ENCODE measurements around the gene FER1L5.
A peak's percentile ranks its signal among the peaks of the same experiment; 100 is the strongest.

FER1L5 gene

DNA sequence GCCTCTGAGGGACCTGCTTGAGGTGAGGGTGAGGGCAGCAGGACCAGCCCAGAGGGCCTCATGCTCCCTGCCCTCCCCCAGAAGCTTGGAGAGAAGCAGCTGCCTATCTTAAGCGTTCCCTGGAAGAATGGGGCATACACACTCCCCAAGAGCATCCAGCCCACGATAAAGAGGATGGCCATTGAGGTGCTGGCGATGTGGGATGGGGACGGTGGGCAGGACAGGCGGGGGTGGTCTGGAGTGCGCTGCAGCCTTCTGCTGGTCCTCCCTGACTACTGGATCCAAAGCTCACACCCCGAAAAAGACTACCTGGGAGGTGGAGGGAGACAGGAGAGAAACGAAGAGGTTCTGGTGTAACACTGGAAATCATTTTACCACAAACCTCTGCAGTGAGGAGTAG lies 51.7 kb downstream of the FER1L5 start:
- no peak for DNase-seq (ENCODE audit: low spot score)
- TF ChIP-seq, protein P1, sequence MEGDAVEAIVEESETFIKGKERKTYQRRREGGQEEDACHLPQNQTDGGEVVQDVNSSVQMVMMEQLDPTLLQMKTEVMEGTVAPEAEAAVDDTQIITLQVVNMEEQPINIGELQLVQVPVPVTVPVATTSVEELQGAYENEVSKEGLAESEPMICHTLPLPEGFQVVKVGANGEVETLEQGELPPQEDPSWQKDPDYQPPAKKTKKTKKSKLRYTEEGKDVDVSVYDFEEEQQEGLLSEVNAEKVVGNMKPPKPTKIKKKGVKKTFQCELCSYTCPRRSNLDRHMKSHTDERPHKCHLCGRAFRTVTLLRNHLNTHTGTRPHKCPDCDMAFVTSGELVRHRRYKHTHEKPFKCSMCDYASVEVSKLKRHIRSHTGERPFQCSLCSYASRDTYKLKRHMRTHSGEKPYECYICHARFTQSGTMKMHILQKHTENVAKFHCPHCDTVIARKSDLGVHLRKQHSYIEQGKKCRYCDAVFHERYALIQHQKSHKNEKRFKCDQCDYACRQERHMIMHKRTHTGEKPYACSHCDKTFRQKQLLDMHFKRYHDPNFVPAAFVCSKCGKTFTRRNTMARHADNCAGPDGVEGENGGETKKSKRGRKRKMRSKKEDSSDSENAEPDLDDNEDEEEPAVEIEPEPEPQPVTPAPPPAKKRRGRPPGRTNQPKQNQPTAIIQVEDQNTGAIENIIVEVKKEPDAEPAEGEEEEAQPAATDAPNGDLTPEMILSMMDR (conservative IDR thresholded peaks at IDR 0.05; ENCODE audit: low read depth) = no peak
- H3K27ac ChIP-seq = no peak overlapping the region
- ChIA-PET POLR2A (ENCODE audit: low non-redundant PET) (no interaction called here), CTCF (interaction anchor here (0.6 kb wide), 1 partner anchor 148 kb away, joined by 3 read pairs; no protein-coding TSS in a partner anchor)

DNA sequence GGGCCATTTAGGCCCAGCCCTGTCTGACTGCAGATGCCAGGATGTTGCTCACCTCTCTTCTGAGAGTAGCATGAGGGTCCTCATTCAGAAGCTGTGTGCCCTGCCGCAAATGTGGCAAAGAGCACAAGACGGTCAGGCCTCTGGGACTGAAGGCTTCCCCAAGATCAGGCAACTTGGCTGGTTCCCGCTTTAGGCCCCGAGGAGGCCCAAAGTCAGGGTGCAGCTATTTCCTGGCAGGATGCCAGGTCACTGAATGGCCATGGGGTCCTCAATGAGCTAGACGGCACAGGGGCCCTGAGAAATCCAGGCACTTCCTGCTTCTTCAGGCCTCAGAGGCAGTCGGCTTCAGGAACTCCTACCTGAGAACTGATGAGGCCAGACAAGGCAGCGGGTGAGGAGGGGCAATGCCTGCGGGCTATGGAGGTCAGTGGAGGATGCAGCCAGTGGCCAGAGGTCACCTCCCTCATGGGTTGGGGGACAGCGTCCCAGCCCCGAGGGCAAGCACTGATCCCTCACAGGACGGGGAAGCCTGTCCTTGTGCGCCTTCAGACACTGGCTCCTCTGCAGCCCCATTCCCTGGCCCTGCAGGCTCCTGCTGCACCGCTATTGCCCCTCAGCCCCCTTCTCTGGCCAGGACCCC lies 52.4 kb downstream of the FER1L5 start:
- POLR2A ChIA-PET (ENCODE audit: low non-redundant PET) = no interaction called here
- TF ChIP-seq, protein P1 (conservative IDR thresholded peaks at IDR 0.05; ENCODE audit: low read depth) = no peak
- CTCF ChIA-PET = interaction anchor here (0.7 kb wide), 1 partner anchor 282 kb away, joined by 3 read pairs; no protein-coding TSS in a partner anchor
- H3K27ac ChIP-seq = 0 out of 2 replicates have a peak overlapping the region, but pooled peaks have one; percentile 8
- no peak for DNase-seq (ENCODE audit: low spot score)

DNA sequence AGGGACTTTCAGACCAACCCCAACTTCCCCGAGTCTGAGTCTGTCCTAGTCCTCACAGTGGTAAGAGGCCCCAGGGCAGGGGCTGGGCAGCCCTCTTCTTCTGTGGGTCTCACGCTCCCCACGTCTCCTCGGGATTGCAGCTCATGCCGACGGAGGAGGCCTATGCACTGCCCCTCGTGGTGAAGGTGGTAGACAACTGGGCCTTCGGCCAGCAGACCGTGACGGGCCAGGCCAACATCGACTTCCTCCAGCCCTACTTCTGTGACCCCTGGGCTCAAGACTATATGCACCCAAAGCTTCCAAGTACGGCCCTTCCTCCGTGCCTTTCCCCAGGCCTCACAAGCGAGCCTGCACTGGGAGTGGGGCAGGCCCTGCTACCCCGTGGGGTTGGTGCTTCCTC lies 53.0 kb downstream of the FER1L5 start:
- no peak for DNase-seq (ENCODE audit: low spot score)
- TF ChIP-seq, protein P1 (conservative IDR thresholded peaks at IDR 0.05; ENCODE audit: low read depth) = no peak
- CTCF ChIA-PET = interaction anchor here (0.7 kb wide), 1 partner anchor 283 kb away, joined by 3 read pairs; no protein-coding TSS in a partner anchor
- 0 out of 2 replicates have a peak overlapping the region, but pooled peaks have one; percentile 8 for H3K27ac ChIP-seq
- POLR2A ChIA-PET (ENCODE audit: low non-redundant PET) = no interaction called here

DNA sequence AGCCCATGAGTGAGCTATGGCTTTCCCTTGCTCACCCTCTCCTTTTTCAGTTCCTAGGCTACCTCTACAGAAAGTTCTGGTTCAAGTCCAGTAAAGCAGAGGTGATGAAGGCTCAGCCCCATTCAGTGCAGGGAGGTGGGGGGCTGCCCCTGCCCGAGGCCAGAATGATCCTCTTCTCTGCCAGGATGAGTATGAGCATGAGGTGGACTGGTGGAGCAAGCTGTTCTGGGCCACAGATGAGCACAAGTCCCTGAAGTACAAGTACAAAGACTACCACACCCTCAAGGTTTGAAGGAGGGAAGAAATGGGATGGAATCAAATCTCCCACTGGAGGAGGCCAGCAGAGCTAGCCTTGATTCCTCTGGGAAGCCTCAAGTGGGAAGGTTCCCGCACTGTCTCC lies 54.9 kb downstream of the FER1L5 start:
- TF ChIP-seq, protein P1 (conservative IDR thresholded peaks at IDR 0.05; ENCODE audit: low read depth) = no peak
- DNase-seq (ENCODE audit: low spot score) = no peak
- POLR2A ChIA-PET (ENCODE audit: low non-redundant PET) = no interaction called here
- CTCF ChIA-PET = no interaction called here
- H3K27ac ChIP-seq = peak overlapping the region; percentile 65

DNA sequence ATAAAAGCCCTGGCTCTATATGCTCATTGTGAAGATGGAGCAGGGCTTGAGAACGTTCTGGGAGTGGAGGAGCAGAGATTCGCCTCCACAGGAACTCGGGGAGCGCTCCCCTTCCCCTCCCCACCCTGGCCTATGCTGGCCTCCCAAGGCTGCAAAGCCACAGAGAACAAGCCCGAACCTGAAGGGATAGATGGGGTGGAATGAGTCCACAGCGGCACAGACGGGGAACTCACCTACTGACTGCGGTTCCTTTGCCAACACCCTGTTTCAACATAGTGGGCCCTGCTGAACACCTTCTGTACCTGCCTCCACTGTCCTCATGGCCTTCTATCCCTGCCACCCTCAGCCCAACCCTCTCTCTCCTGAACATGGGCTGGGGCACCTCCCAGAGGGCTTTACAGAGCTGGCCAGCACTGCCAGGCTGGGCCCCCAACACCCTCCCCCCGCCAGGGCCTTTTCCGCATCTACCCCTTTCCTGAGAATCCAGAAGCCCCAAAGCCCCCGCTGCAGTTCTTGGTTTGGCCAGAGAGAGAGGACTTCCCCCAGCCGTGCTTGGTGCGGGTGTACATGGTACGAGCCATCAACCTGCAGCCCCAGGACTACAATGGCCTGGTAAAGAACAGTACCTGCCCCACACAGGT lies 55.8 kb downstream of the FER1L5 start:
- ChIA-PET CTCF (no interaction called here), POLR2A (ENCODE audit: low non-redundant PET) (no interaction called here)
- H3K27ac ChIP-seq = peak overlapping the region; percentile 65
- peak; percentile 85 for DNase-seq (ENCODE audit: low spot score)
- TF ChIP-seq, protein P1 (conservative IDR thresholded peaks at IDR 0.05; ENCODE audit: low read depth) = no peak

DNA sequence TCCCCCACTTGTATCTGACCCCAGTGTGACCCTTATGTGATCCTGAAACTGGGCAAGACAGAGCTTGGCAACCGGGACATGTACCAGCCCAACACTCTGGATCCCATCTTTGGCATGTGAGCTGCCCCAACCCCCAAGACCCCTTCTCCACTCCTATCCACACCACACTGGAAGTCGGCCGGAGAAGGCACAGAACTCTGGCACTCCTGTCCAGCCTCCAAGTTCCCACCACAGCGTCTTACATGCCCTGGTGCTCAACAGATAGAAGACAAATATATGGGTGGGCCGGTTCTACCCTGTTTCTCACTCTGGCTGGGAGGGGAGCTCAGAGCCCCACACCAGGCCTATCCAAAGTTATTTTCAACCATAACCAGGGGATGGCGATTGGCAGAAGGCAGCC lies 56.5 kb downstream of the FER1L5 start:
- POLR2A ChIA-PET (ENCODE audit: low non-redundant PET) = interaction anchor here (0.6 kb wide), 1 partner anchor 364 kb away, joined by 6 read pairs; no protein-coding TSS in a partner anchor
- DNase-seq (ENCODE audit: low spot score) = no peak
- CTCF ChIA-PET = no interaction called here
- TF ChIP-seq, protein P1 (conservative IDR thresholded peaks at IDR 0.05; ENCODE audit: low read depth) = no peak
- H3K27ac ChIP-seq = peak overlapping the region; percentile 65

Measured in RWPE1 (cell line).